Keratinocyte (primary cell): ENCODE data around the gene NR1I3.

ENCODE experiments used
- EZH2 ChIP-seq: IDR thresholded peaks from one replicate; pipeline ENCODE4 v1.6.1; 2012; ENCODE audit warnings: inconsistent platforms, mild to moderate bottlenecking, low read length, moderate library complexity
- TF ChIP-seq, protein P1 (sequence below), 3 experiments: IDR thresholded peaks in 1 of 3; conservative IDR thresholded peaks in 1 of 3; optimal IDR thresholded peaks in 1 of 3; 2 replicates in 2 of 3; 3 replicates in 1 of 3; pipeline versions ENCODE3 to v1.5.1; 2011; ENCODE audit warnings: low read length in 3 of 3, mild to moderate bottlenecking in 3 of 3, moderate library complexity in 2 of 3, control low read depth in 1 of 3, inconsistent platforms in 1 of 3; ENCODE audit not compliant: insufficient read depth in 2 of 3; ENCODE audit errors: extremely low read depth in 1 of 3

DNA sequence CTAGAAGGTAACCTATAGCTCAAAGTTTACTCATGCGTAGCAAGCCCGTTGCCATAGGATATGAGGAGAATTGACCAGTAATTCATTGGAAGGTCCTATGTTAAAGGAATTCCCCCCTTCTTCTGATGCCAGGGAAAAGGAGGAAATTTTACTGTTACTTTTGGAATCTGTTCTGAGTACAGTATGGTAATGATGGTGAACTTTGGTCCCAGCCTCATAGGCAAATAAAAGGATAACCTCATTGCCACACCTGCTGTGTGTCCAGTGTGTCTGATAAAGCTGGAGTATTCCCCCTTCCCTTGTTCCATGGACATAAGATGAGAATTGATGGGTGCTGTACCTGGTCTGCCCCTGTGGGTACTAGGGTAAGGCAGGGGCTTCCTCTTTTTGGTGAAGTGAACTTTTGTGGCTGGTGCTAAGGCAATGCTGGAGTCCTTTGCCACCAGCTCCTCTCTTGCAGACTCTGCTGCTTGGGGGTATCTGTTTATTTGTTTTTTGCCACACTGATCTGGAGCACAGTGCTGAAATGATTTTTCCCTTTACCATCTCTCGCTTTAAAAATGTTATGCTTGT, 49.6 kb upstream of the NR1I3 start:
- TF ChIP-seq, protein P1, sequence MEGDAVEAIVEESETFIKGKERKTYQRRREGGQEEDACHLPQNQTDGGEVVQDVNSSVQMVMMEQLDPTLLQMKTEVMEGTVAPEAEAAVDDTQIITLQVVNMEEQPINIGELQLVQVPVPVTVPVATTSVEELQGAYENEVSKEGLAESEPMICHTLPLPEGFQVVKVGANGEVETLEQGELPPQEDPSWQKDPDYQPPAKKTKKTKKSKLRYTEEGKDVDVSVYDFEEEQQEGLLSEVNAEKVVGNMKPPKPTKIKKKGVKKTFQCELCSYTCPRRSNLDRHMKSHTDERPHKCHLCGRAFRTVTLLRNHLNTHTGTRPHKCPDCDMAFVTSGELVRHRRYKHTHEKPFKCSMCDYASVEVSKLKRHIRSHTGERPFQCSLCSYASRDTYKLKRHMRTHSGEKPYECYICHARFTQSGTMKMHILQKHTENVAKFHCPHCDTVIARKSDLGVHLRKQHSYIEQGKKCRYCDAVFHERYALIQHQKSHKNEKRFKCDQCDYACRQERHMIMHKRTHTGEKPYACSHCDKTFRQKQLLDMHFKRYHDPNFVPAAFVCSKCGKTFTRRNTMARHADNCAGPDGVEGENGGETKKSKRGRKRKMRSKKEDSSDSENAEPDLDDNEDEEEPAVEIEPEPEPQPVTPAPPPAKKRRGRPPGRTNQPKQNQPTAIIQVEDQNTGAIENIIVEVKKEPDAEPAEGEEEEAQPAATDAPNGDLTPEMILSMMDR (optimal IDR thresholded peaks at IDR 0.05 in 1 of 3, IDR thresholded peaks at IDR 0.05 in 1 of 3, conservative IDR thresholded peaks at IDR 0.05 in 1 of 3; ENCODE audit: extremely low read depth in 1 of 3, insufficient read depth in 2 of 3, low read length in 3 of 3) = no peak
- TF ChIP-seq EZH2 = no peak
